Measurements from ENCODE around the gene ATP2A3.

Gene ATP2A3

DNA sequence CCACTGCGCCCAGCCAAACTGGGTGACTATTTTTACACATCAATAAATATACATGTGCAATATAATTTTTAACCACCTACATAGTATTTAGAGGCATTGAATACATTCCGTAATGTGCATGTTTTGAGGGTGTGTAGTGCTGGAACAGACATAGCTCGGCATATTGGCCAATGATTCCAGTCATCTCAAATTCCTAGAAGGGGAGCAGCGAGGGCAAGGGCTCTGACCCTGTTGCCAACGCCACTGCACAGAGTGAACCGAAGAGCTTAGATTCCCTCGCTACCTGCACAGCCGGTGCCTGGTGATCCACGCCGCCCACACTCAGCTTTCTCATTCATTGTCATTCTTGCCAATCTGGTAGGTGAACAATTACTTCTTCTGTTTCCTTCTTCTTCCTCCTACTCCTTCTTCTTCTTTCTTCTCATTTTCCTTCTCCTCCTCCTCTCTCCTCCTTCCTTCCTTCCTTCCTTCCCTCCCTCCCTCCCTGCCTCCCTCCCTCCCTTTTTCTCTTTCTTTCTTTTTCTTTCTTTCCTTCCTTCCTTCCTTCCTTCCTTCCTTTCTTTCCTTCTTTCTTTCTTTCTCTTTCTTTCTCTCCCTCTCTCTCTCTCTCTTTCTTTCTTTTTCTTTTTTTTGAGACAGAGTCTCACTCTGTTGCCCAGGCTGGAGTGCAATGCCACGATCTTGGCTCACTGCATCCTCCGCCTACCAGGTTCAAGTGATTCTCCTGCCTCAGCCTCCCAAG is 26.3 kb upstream of the ATP2A3 start:
- DNase-seq, result no peak

- no peak for DNase-seq
Observed at GRCh38 chr17:3989041-3989886, 25.0 kb upstream of the ATP2A3 start.

DNA sequence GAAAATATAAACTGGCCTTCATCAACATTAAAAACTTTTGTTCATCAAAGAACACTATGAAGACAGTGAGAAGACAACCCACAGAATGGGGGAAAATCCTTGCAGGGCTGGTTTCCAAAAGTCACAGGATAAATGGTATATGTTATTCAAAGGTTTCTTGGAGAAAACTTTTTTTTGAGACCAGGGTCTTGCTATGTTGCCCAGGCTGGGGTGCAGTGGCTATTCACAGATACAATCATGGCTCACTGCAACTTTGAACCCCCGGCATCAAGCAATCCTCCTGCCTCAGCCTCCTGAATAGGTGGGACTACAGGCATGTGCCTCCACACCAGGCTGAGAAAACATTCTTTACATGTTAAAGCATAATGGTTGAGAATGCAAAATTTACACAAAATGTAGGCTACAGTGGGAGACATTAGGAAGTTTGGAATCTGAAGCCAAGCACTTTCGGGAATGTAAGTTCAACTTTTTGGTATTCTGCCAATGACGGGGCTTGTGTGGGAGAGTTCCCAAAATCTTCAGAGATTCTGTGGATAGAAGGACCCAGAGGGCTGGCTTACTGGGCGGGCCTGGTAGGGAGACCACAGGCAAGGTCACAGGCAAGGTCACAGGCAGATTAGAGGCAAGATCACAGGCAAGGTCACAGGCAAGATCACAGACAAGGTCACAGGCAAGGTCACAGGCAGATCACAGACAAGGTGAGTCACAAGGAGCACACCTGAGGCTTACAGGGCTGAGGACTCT is 24.2 kb upstream of the ATP2A3 start:
- DNase-seq, result no peak

DNA sequence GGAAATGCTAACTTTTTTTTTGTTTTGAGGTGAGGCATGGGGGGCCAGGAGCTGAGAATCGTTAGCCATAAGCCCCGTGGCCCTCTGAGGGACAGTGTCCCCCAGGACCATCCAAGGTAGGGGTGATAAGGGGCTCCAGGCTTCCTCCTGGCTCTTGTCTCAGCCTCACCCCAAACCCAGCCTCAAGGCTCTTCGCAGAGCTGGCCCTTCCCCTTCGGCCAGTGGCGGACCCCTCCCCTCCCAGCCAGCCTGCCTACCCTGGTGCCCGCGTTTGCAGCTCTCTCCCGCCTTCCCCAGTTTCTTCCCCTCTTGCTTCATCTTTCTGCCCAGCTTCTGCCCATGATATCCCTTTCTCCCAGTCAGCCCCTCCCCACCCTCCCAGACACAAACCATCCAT is 22.7 kb upstream of the ATP2A3 start:
- DNase-seq, result no peak

- no peak for DNase-seq
Observed at GRCh38 chr17:3986270-3986938, 22.2 kb upstream of the ATP2A3 start.

DNA sequence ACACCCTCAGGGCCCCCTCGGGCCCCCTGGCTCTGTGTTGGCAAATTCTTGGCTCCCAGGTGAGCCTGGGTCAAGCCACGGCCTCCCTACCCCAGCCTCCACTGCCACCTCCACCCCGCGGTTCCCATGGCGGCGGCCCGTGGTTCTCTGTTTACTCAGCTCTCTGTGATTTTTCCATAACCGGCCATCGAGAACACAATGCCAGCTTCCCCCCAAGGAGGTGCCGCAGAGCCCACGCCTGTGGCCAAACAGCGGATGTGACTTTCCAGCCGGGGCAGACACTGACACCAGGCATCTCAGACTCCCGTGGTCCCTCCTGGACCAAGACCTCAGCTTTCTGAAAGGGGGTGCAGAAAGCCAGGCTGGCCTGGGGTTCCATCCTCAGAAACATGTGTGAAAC is 21.6 kb upstream of the ATP2A3 start:
- DNase-seq, result no peak

DNA sequence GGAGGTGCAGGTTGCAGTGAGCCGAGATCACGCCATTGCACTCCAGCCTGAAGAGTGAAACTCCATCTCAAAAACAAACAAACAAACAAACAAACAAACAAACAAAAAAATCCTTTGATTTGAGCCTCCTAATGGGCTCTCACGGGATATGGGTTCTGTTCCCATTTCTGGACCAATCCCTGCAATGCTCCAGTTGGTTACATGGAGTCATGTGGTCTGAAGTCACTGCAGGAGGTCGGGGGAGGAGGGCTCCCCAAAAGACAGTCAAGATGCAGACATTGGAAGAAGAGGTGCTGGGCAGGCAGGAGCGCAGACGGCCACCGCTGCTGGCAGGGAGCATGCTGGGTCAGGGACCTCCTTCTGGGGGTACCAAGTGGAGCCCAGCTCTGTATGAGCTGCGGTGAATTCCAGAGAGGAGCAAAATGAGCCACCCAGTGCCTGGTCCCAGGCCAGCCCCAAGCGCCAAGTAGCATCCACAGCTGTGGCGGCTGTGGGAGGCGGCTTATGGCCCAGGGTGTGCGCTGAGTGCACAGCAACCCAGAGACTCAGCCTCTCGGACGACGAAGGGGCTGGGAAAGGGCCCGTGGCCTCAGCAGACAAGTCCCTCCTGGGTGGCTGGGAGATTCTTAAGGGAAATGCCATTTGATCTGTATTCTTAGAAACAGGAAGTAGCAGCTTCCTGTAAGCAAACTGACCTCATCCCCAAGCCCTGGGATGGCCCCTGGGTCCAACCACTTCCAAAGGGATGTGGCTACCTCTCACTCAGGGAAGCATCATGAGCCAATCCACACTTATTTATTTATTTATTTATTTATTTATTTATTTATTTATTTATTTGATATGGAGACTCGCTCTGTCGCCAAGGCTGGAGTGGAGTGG is 19.6 kb upstream of the ATP2A3 start:
- peak; percentile 54 for DNase-seq

DNA sequence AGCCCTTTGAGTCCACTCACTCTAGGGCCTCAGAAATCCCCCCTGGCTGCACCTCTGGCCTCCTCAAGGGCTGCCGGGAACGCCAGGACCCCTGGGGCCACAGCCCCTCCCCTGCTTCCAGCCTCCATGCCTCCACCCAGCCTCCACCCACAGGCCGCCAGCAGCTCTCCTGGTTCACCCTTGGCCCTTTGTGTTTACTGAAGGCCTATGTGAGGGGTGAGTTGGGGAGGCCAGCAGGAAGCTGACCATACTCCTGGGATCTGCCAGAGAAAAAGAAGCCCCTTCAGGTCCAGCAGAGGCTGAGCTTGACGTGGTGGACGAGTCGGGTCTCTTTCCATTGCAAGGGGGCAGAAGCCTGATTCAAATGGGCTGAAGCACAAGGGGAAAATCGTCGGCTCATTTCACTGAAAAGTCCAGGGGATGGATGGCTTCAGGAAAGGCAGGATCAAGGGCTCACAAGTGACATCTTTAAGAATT is 18.3 kb upstream of the ATP2A3 start:
- DNase-seq, result no peak

- no peak for DNase-seq
Observed at GRCh38 chr17:3982113-3982512, 17.9 kb upstream of the ATP2A3 start.

- DNase-seq, result no peak
Observed at GRCh38 chr17:3981455-3981854, 17.2 kb upstream of the ATP2A3 start.

DNA sequence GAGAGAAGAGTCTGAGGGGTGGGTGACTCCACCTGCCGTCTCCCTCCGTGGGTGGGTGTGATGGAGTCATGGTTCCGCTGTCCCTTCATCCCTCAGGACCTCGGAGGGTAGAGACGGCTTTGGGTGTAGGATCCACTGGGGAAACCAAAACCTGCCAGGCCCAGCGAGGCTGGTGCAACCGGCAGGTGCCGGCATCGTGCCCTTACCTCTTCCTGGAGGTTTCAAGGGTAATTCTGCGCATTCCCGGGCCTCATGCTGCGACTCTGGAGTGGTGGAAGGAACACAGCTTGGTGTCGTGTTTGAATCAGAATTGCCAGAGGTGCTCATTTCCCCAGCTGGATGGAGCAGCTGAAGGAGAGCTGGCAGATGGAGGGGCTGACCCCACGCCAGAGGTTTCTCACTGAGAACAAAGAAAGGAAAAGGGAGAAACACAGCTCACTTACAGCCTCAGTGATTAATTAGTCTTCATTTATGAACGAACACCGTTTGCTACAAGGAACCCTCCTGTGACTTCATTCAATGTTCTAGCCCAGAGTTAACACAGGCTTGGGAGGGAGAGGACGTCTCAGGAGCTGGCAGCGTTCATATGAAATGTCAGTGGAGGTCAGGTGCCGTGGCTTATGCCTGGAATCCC is 16.3 kb upstream of the ATP2A3 start:
- DNase-seq, result no peak

- DNase-seq, result no peak
Observed at GRCh38 chr17:3979290-3979611, 15.0 kb upstream of the ATP2A3 start.

GRCh38 chr17:3978421-3979289 is 14.4 kb upstream of the ATP2A3 start:
- DNase-seq, result no peak

DNA sequence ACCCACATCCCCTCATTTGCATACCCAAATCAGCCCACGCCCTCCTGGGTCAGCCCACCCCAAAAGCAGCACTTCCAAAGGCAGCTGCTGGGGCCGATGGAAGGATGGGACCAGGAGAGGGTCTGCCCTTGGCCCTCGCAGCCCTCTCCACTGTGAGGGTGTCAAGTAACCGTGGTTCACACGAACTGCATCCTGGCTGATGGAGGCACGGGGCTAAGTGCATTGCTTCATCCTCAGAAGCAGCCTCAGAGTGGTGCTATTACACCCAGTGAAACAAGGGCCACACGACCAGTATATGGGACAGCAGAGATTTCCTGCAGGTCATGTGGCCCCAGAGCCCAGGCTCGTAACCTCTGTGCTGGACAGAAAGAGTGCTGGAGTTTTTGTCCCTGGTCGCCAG is 13.2 kb upstream of the ATP2A3 start:
- DNase-seq, result no peak

DNA sequence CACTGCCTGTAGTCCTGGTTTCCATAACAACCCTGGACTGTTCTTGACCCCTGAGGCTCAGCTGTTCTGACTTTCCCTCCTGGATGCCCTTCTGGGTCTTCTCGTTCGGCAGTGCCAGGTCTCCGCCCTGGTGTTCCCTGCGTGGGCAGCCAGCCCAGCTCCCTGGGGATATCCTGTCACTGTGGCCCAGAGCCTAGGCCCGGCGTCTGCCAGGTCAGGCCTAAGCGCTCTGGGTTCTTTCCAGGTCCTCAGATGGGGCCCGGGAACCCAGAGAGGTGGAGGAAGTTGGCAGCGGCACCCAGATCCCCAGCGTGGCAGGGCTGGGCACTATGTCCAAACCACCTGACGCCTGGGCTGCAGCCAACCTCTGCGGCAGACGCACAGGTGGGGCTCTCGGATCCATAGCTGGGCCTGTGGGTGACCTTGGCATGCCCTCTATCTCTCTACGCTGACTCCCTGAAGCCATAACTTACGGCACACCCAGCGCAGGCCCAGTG is 12.5 kb upstream of the ATP2A3 start:
- DNase-seq, result no peak

- no peak for DNase-seq
Observed at GRCh38 chr17:3974980-3975379, 10.7 kb upstream of the ATP2A3 start.

DNA sequence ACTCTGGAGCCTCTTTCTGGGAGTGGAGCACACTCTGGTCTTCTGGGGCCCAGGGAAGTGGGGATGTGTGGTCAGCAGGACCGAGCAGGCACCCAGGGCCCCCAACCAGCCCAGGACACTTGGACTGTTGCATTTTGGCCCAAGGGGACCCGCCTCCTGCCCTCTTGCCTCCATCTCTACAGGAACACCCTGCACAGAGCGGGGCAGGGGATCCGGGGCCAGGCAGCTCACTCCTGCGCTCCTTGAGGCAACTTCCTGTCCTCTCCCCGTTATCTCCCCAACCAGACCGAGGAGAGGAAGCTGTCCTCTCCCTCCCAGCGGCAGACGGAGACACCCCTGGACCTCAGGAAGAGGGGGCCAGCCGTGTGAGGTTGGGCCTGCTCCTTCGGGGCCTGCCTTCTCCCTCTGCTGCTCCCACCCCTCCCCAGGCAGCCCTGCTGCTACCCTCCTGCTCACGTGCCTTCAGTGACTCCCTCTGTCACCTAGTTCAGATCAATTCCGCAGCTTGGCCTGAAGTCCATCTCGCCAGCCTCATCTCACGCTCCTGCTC is 10.0 kb upstream of the ATP2A3 start:
- DNase-seq, result peak; percentile 95

DNA sequence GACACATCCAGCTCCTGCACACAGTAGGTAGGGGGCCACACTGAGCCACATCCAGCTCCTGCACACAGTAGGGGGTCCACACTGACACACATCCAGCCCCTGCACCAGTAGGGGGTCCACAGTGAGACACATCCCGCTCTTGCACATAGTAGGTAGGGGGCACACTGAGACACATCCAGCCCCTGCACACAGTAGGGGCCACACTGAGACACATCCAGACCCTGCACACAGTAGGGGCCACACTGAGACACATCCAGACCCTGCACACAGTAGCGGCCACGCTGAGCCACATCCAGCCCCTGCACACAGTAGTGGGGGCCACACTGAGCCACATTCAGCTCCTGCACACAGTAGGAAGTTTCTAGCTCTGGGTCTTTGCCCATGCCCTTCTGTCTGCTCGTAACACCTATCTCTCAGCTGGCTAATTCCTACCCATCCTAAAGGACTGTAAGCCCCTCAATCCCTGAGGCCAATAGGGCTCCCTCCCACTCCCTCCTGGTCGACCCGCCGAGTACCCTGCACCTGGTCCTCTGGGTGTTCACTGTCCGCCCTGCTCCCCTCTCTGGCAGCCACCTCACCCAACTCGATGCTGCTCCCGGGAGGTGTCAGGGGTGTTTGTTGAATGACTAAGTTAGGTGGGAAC is 9.4 kb upstream of the ATP2A3 start:
- DNase-seq, result no peak

DNA sequence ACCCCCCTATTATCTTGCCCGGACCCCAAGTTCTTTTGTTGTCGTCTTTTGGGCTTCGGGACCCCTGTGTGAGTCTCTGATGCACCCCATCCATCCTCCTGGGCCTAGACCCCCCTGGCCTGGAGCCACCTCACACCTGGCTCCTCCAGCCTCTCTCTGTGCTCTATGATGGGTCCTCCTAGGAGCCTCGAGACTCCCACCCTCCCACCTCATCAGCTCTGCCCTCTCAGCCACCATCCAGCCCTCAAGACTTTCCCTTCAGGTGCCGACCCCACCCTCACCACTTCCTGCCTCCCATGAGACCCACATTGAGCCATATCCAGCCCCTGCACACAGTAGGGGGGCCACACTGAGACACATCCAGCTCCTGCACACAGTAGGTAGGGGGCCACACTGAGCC is 8.7 kb upstream of the ATP2A3 start:
- no peak for DNase-seq

Data from hematopoietic multipotent progenitor cell treated with erythropoietin and hydrocortisone succinate and interleukin-3 and kit ligand, for 6 days (in vitro differentiated cells).